HCT116 (cell line): ENCODE results near the gene SMYD3. TPM values are rescaled to one million over a fixed set of nuclear protein-coding genes. Genes with fewer than 3 reads are reported as not detected.

Experiments
- ATAC-seq: fragments of 200-7000 bp; cut with Tn5 transposase; 2 replicates; pipeline ENCODE4 v1.9.1; 2020; ENCODE audit warnings: mild to moderate bottlenecking, moderate library complexity
- BruUV-seq: library from RNA; stranded (reverse); fragments of 400-500 nt; replicated peaks from 2 replicates; lab custom pipeline; 2021; lab: Mats Ljungman, UMichigan
- CTCF ChIA-PET: fragments of 300-600 bp; sonication (Branson Sonifier 250); formaldehyde crosslinking; loops from one replicate; lab custom pipeline; 2021; ENCODE audit warnings: antibody characterized with exemption; lab: Charles Lee
- POLR2A ChIA-PET: fragments of 300-600, 350-600 bp; sonication (Branson Sonifier 250); formaldehyde crosslinking; loops from one replicate; lab custom pipeline; 2021; ENCODE audit warnings: antibody characterized with exemption; lab: Charles Lee
- RAD21 ChIA-PET, 2 experiments: fragments of 300-600 bp; sonication (Branson Sonifier 250); formaldehyde crosslinking; loops; one replicate each; lab custom pipeline; 2023; ENCODE audit warnings: low total read pairs in 2 of 2; ENCODE audit not compliant: uncharacterized antibody in 2 of 2, unreplicated experiment in 2 of 2, low non-redundant PET in 1 of 2; lab: Charles Lee
- DNase-seq: peaks from one replicate; pipeline ENCODE4 v3.0.0-alpha.2; 2010; ENCODE audit warnings: low read depth, low spot score
- H2AFZ ChIP-seq: fragments of 200-600 bp; shearing (Covaris generic), sonication (generic); 2 replicates; pipeline ENCODE4 v1.6.1; 2017; ENCODE audit warnings: low read depth, mixed run types, mixed read lengths, antibody characterized with exemption, low read length; ENCODE audit not compliant: poor library complexity, severe bottlenecking
- H3K27ac ChIP-seq: 2 replicates; pipeline ENCODE4 v1.5.1; 2012; ENCODE audit warnings: low read depth, low read length
- H3K27me3 ChIP-seq: fragments of 200-600 bp; sonication (generic); 2 replicates; pipeline ENCODE4 v1.6.1; 2016; ENCODE audit warnings: mixed run types, low read length, mixed read lengths; ENCODE audit not compliant: insufficient read depth
- H3K36me3 ChIP-seq, 2 experiments: fragments of 200-500 bp in 1 of 2; fragments of 200-600 bp in 1 of 2; sonication (Bioruptor generic) in 1 of 2; sonication (generic) in 1 of 2; 2 replicates each; pipeline versions ENCODE4 v1.5.1 to v1.6.1; 2014 to 2016; ENCODE audit warnings: low read length in 2 of 2, inconsistent platforms in 1 of 2, mixed read lengths in 1 of 2, mixed run types in 1 of 2; ENCODE audit not compliant: insufficient read depth in 2 of 2, control insufficient read depth in 1 of 2
- H3K4me1 ChIP-seq, 2 experiments: fragments of 200-600 bp in 1 of 2; sonication (generic) in 1 of 2; 2 replicates each; pipeline versions ENCODE4 v1.5.1 to v1.6.1; 2012 to 2017; ENCODE audit warnings: low read length in 2 of 2, inconsistent platforms in 1 of 2, mild to moderate bottlenecking in 1 of 2, mixed read lengths in 1 of 2, mixed run types in 1 of 2, moderate library complexity in 1 of 2; ENCODE audit not compliant: insufficient read depth in 2 of 2, control insufficient read depth in 1 of 2
- H3K4me2 ChIP-seq: fragments of 200-600 bp; sonication (generic); 2 replicates; pipeline ENCODE4 v1.6.1; 2017; ENCODE audit warnings: mixed run types, low read length, mixed read lengths
- H3K4me3 ChIP-seq, 2 experiments: fragments of 200-600 bp in 1 of 2; sonication (generic) in 1 of 2; replicated peaks in 1 of 2; 2 replicates each; pipeline ENCODE4 v1.5.1; 2011 to 2016; ENCODE audit warnings: low read length in 2 of 2, control low read depth in 1 of 2, low read depth in 1 of 2, mild to moderate bottlenecking in 1 of 2, mixed read lengths in 1 of 2, mixed run types in 1 of 2
- H3K79me2 ChIP-seq: fragments of 200-600 bp; sonication (generic); 2 replicates; pipeline ENCODE4 v1.6.1; 2017; ENCODE audit warnings: mild to moderate bottlenecking, mixed run types, low read length, moderate library complexity, mixed read lengths; ENCODE audit not compliant: insufficient read depth
- H3K9ac ChIP-seq: fragments of 200-600 bp; sonication (generic); 2 replicates; pipeline ENCODE4 v1.6.1; 2016; ENCODE audit warnings: low read length, mixed read lengths
- H3K9me2 ChIP-seq: fragments of 200-600 bp; sonication (generic), shearing (Covaris generic); 2 replicates; pipeline ENCODE4 v1.6.1; 2017; ENCODE audit warnings: mixed run types, mild to moderate bottlenecking, moderate library complexity; ENCODE audit not compliant: insufficient read depth
- H3K9me3 ChIP-seq, 2 experiments: fragments of 200-500 bp in 1 of 2; fragments of 200-600 bp in 1 of 2; sonication (Bioruptor generic) in 1 of 2; sonication (generic) in 1 of 2; 2 replicates each; pipeline ENCODE4 v1.6.1; 2014 to 2017; ENCODE audit warnings: low read length in 2 of 2, mixed read lengths in 2 of 2, inconsistent platforms in 1 of 2, low read depth in 1 of 2, mild to moderate bottlenecking in 1 of 2, mixed run types in 1 of 2, moderate library complexity in 1 of 2; ENCODE audit not compliant: control insufficient read depth in 1 of 2, insufficient read depth in 1 of 2
- H4K20me1 ChIP-seq: fragments of 200-600 bp; sonication (generic), shearing (Covaris generic); 2 replicates; pipeline ENCODE4 v1.6.1; 2017; ENCODE audit warnings: mixed run types, mild to moderate bottlenecking, moderate library complexity; ENCODE audit not compliant: insufficient read depth
- ATF3 ChIP-seq: IDR thresholded peaks from 2 replicates; pipeline ENCODE4 v1.6.1; 2012
- CBX3 ChIP-seq: IDR thresholded peaks from 2 replicates; pipeline ENCODE4 v1.6.1; 2012; ENCODE audit warnings: low read depth
- CTCF ChIP-seq, 3 experiments: fragments of 200-600 bp in 1 of 3; sonication (generic) in 1 of 3; IDR thresholded peaks in 2 of 3; conservative IDR thresholded peaks in 1 of 3; 2 replicates each; pipeline ENCODE4 v1.5.1; 2012 to 2017; ENCODE audit warnings: low read depth in 2 of 3, low read length in 2 of 3, antibody characterized with exemption in 1 of 3, borderline replicate concordance in 1 of 3, control low read depth in 1 of 3, mild to moderate bottlenecking in 1 of 3, mixed read lengths in 1 of 3, mixed run types in 1 of 3, moderate library complexity in 1 of 3; ENCODE audit not compliant: insufficient read depth in 1 of 3
- ELF1 ChIP-seq: IDR thresholded peaks from 2 replicates; pipeline ENCODE4 v1.6.1; 2012; ENCODE audit warnings: low read depth, borderline replicate concordance
- EZH2phosphoT487 ChIP-seq: fragments of 200-600 bp; IDR thresholded peaks from 2 replicates; pipeline ENCODE4 v1.6.1; 2018; ENCODE audit warnings: antibody characterized with exemption, borderline replicate concordance
- FOSL1 ChIP-seq: IDR thresholded peaks from 2 replicates; pipeline ENCODE4 v1.6.1; 2012; ENCODE audit warnings: low read depth
- JUND ChIP-seq: IDR thresholded peaks from 2 replicates; pipeline ENCODE4 v1.6.1; 2012
- MAX ChIP-seq: IDR thresholded peaks from 2 replicates; pipeline ENCODE4 v1.6.1; 2012
- POLR2A ChIP-seq: IDR thresholded peaks from 2 replicates; pipeline ENCODE4 v1.7.0; 2011; ENCODE audit warnings: borderline replicate concordance; ENCODE audit not compliant: insufficient read depth, insufficient read length; ENCODE audit errors: extremely low read depth
- POLR2AphosphoS5 ChIP-seq: IDR thresholded peaks from 2 replicates; pipeline ENCODE4 v1.6.1; 2011; ENCODE audit warnings: mild to moderate bottlenecking, low read depth, low read length, moderate library complexity
- SIN3A ChIP-seq: IDR thresholded peaks from 2 replicates; pipeline ENCODE4 v1.6.1; 2012; ENCODE audit warnings: low read depth
- SP1 ChIP-seq: IDR thresholded peaks from 2 replicates; pipeline ENCODE4 v1.6.1; 2012; ENCODE audit warnings: low read depth
- SRF ChIP-seq: IDR thresholded peaks from 2 replicates; pipeline ENCODE4 v1.6.1; 2012; ENCODE audit warnings: low read depth
- YY1 ChIP-seq: IDR thresholded peaks from 2 replicates; pipeline ENCODE4 v1.6.1; 2011; ENCODE audit warnings: low read length, low read depth, moderate library complexity, mild to moderate bottlenecking; ENCODE audit not compliant: insufficient replicate concordance; ENCODE audit errors: extremely low read depth
- ZBTB33 ChIP-seq: IDR thresholded peaks from 2 replicates; pipeline ENCODE4 v1.6.1; 2011; ENCODE audit warnings: mild to moderate bottlenecking, low read length, moderate library complexity; ENCODE audit not compliant: insufficient replicate concordance; ENCODE audit errors: extremely low read depth
- ZFX ChIP-seq: fragments of 450-650 bp; IDR thresholded peaks from 2 replicates; pipeline ENCODE4 v1.6.1; 2017
- ZNF274 ChIP-seq: fragments of 200-500 bp; sonication (Bioruptor generic); IDR thresholded peaks from 2 replicates; pipeline ENCODE4 v1.6.1; 2014; ENCODE audit warnings: mild to moderate bottlenecking, low read depth, low read length, inconsistent platforms
- intact Hi-C: fragments of 100-400 bp; cut with micrococcal nuclease; formaldehyde crosslinking; loops from 2 replicates; pipeline ENCODE4 v1.10.0; 2022
- total RNA-seq: library from RNA; stranded (reverse); gene quantifications from one replicate; pipeline ENCODE4 v1.2.1, GENCODE V29; 2021; ENCODE audit not compliant: unreplicated experiment

The SMYD3 gene
- total RNA-seq, 1 experiment from 2014 or later: 33.6 TPM

GRCh38 chr1:246365708-246366107 is 141.4 kb downstream of the SMYD3 start:
- ATAC-seq (no peak), DNase-seq (no peak)
- no peaks in the 10 kb centered on the region for H3K36me3 ChIP-seq
- no peak overlapping the region for H3K27ac ChIP-seq
- no peaks in the 10 kb centered on the region for H3K4me1 ChIP-seq
- no peaks in the 10 kb centered on the region for H3K9me2 ChIP-seq
- no peak overlapping the region for H2AFZ ChIP-seq
- no peaks in the 10 kb centered on the region for H3K79me2 ChIP-seq
- H3K9me3 ChIP-seq: no peaks in the 10 kb centered on the region
- no peak overlapping the region for H3K4me3 ChIP-seq
- no peaks in the 10 kb centered on the region for H4K20me1 ChIP-seq
- H3K9ac ChIP-seq: no peak overlapping the region
- ChIA-PET POLR2A (no interaction called here), RAD21 (no interaction called here), CTCF (no interaction called here)
- no peaks in the 10 kb centered on the region for H3K27me3 ChIP-seq
- H3K4me2 ChIP-seq: no peak overlapping the region
- BruUV-seq: no TSS peak
- TF ChIP-seq ELF1: no peak
- no peak for TF ChIP-seq CTCF (IDR thresholded peaks at IDR 0.05 in 2 of 3, conservative IDR thresholded peaks at IDR 0.05 in 1 of 3; ENCODE audit: borderline replicate concordance in 1 of 3, insufficient read depth in 1 of 3, low read depth in 2 of 3, low read length in 2 of 3)
- no peak for TF ChIP-seq CBX3
- no peak for TF ChIP-seq EZH2phosphoT487
- no peak for TF ChIP-seq FOSL1
- no peak for TF ChIP-seq POLR2AphosphoS5
- TF ChIP-seq JUND: no peak
- TF ChIP-seq ATF3: no peak
- no peak for TF ChIP-seq POLR2A
- no peak for TF ChIP-seq ZFX
- no peak for TF ChIP-seq SIN3A
- no peak for TF ChIP-seq MAX
- no peak for TF ChIP-seq ZNF274
- no peak for TF ChIP-seq SRF
- no peak for TF ChIP-seq ZBTB33
- no peak for TF ChIP-seq SP1
- no peak for TF ChIP-seq YY1
- intact Hi-C loops: no loop called here
